ENCODE measurements around the gene FCN1. TPM values are rescaled to one million over a fixed set of nuclear protein-coding genes. Genes with fewer than 3 reads are reported as not detected.
A peak's percentile ranks its signal among the peaks of the same experiment; 100 is the strongest.

Gene FCN1
- total RNA-seq, 4 donors from 2014 or later: 0.72 to 2.9 (median 1.1) TPM

DNA sequence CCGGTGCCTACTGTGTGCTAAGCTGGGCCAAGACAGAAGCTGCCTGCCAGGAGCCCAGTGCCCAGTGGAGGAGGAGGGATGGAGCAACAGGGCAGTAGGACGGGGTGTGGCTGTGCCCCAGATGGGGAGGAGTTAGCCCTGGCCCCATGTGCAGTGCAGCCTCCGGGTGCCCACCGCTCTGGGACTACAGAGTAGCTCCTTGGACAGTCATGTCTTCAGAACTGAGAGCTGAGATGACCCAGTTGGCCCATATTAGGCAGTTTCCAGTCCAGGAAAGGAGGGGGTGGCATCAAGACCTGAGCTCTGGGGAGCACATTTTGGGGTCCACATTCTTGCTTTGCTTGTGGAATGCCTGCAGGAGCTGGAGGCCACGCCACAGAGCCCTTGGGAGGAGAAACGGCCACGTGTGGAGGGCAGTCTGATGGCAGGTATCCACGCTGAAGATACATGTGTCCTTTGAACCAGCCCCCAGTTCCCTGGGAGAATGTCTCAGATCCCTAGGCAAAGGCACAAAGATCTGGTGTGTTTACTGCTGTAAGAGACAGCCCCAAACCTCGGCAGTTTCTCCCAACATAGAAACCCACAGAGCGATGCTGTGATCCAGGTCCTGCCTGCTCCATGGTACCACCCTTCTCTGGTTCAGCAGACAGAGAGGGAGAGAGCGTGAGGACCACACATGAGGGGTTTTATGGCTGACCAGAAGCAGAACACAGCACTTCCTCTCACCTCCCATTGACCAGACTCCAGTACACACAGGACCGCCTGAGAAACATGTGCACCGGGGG is 46.8 kb upstream of the FCN1 start:
- 88 to 93% methylated on average over 12 to 13 of the region's 13 CpGs for WGBS, 2 donors
- peak in 1 of 2 donors; percentile 76 for DNase-seq (ENCODE audit: low spot score in 2 of 2)
- H3K4me3 ChIP-seq (ENCODE audit: low read depth, poor library complexity, severe bottlenecking): no peak overlapping the region
- TF ChIP-seq, protein P1, sequence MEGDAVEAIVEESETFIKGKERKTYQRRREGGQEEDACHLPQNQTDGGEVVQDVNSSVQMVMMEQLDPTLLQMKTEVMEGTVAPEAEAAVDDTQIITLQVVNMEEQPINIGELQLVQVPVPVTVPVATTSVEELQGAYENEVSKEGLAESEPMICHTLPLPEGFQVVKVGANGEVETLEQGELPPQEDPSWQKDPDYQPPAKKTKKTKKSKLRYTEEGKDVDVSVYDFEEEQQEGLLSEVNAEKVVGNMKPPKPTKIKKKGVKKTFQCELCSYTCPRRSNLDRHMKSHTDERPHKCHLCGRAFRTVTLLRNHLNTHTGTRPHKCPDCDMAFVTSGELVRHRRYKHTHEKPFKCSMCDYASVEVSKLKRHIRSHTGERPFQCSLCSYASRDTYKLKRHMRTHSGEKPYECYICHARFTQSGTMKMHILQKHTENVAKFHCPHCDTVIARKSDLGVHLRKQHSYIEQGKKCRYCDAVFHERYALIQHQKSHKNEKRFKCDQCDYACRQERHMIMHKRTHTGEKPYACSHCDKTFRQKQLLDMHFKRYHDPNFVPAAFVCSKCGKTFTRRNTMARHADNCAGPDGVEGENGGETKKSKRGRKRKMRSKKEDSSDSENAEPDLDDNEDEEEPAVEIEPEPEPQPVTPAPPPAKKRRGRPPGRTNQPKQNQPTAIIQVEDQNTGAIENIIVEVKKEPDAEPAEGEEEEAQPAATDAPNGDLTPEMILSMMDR (IDR thresholded peaks at IDR 0.05): no peak
- TF ChIP-seq POLR2A (IDR thresholded peaks at IDR 0.05): no peak
- intact Hi-C loops (cut with DNase I; ENCODE audit: low total_unique reads): no loop called here

DNA sequence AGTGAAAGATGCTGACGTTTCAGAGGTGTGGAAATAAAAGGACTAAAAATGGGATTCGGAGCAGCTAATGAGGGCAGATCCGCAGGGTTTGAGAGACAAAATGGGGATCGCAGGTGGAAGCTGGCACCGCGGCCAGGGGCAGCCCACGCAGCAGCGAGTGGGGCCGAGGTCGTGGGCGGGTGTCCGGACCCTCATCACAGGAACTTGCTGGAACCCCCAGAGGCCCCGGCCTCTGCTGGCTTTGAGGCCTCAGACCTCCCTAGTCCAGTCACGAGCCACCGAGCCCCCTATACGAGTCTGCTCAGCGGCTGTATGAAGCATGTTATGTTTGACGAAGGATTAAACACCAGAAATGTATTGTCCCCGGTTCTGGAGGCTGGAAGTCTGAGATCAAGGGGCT is 45.8 kb upstream of the FCN1 start:
- WGBS, 2 donors: 93 to 95% methylated on average over 17 to 19 of the region's 19 CpGs
- DNase-seq (ENCODE audit: low spot score in 2 of 2): peak in 1 of 2 donors; percentile 76
- H3K4me3 ChIP-seq (ENCODE audit: low read depth, poor library complexity, severe bottlenecking): no peak overlapping the region
- TF ChIP-seq, protein P1 (IDR thresholded peaks at IDR 0.05): no peak
- no peak for TF ChIP-seq POLR2A (IDR thresholded peaks at IDR 0.05)
- intact Hi-C loops (cut with DNase I; ENCODE audit: low total_unique reads): no loop called here

DNA sequence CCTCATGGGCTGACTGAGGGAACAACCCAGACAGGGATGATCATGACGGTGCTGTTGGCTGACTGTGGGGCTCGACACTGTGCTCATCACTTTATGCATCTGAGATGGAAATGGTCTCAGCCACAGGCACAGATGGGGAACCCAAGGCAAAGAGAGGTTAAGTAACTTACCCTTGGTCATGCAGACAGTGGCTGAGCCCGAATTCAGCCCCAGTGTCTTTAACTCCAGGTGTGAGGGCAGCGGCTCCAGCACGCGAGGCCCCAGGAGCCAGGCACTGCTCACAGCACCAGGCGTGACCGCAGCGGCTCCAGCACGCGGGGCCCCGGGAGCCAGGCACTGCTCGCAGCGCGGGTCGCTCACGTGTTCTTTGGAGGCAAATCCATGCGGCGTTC is 45.3 kb upstream of the FCN1 start:
- intact Hi-C loops (cut with DNase I; ENCODE audit: low total_unique reads): no loop called here
- H3K4me3 ChIP-seq (ENCODE audit: low read depth, poor library complexity, severe bottlenecking): no peak overlapping the region
- DNase-seq (ENCODE audit: low spot score in 2 of 2): peak in 1 of 2 donors; percentile 72
- TF ChIP-seq, protein P1 (IDR thresholded peaks at IDR 0.05): no peak
- TF ChIP-seq POLR2A (IDR thresholded peaks at IDR 0.05): no peak
- 90 to 93% methylated on average over 19 of the region's 19 CpGs for WGBS, 2 donors

DNA sequence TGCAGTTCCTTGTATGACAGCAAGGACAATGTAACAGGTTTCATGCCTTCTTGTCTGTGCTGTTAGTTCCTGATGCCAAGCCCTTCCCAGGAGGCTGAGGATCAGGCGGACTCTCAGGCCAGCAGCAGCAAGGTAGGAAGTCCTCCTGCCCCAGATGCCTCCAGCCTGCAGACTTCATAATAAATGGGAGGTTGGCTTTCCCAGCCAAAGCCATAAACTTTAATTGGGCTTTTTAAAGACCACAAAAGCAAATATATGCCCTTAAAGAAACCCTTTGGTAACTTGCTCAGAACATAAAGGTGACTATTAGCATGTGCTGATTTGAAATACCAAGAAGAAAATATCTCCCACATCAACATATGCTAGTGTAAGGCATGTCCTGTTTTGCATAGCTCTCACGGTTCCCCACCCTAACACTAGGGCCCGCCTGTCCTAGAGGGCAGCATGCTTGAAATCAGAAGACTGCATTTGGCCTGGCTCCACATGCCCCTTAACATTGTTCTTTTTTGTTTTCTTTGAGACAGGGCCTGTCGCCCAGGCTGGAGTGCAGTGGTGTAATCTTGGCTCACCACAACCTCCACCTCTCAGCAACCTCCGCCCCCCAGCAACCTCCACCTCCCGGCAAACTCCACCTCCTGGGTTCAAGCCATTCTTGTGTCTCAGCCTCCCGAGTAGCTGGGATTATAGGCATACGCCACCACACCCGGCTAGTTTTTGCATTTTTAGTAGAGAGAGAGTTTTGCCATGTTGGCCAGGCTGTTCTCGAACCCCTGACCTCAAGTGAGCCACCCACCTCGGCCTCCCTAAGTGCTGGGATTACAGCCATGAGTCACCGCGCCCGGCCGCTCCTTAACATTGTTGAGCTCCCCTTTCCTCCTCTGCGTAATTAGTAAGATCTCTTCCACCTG is 44.6 kb upstream of the FCN1 start:
- 62 to 64% methylated on average over 16 of the region's 16 CpGs for WGBS, 2 donors
- intact Hi-C loops (cut with DNase I; ENCODE audit: low total_unique reads): no loop called here
- DNase-seq (ENCODE audit: low spot score in 2 of 2): peak in 1 of 2 donors; percentile 77
- no peak overlapping the region for H3K4me3 ChIP-seq (ENCODE audit: low read depth, poor library complexity, severe bottlenecking)
- TF ChIP-seq POLR2A (IDR thresholded peaks at IDR 0.05): no peak
- TF ChIP-seq, protein P1 (IDR thresholded peaks at IDR 0.05): no peak

DNA sequence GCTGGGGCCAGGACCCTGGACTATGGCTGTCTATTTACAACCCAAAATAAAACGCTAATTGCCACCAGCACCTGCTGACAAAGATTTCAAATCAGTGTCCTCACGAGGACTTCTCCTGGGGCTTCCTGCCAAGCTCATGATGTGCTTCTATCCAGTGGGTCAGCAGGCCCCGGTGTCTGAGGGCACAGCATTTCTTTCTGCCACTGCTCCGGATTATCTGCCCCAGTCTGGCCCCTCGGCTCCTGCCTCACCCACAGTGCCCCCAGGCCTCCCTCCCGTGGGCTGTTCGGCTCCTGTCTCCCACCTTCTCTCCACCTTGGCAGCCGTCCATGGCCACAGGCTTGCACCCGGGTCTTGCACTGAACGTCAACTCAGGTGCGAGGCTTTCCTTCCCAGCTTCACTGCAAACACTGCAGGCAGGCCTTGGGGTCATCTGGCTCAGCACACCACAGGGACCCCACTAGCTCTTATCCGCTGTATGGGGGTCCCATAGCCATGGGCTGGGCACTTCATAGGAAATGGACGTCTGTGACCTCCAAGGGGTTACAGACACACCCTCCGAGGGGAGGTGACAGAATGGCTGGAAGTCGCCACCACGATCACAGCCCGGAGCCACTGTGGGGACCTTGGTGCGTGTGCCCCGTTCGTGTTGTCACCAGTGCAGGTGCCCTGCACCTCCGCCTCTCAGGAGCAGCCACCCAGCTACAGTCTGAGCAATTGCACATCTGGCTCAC is 43.8 kb upstream of the FCN1 start:
- 74 to 80% methylated on average over 21 of the region's 21 CpGs for WGBS, 2 donors
- TF ChIP-seq POLR2A (IDR thresholded peaks at IDR 0.05): no peak
- TF ChIP-seq, protein P1 (IDR thresholded peaks at IDR 0.05): no peak
- intact Hi-C loops (cut with DNase I; ENCODE audit: low total_unique reads): no loop called here
- H3K4me3 ChIP-seq (ENCODE audit: low read depth, poor library complexity, severe bottlenecking): no peak overlapping the region
- DNase-seq (ENCODE audit: low spot score in 2 of 2): peak in 1 of 2 donors; percentile 81
